T-cell (primary cell): ENCODE data around the gene MAPK8IP3. TPM values are rescaled to one million over a fixed set of nuclear protein-coding genes. Genes with fewer than 3 reads are reported as not detected.

Experiments
- ATAC-seq, 4 experiments: fragments of 200-7000 bp in 3 of 4; fragments of 150-1000 bp in 1 of 4; cut with Tn5 transposase; replicated peaks in 1 of 4; 1 replicate in 3 of 4; 2 replicates in 1 of 4; pipeline ENCODE4 v1.10.0; 2021; ENCODE audit warnings: moderate library complexity in 3 of 4, mild to moderate bottlenecking in 2 of 4, moderate number of reproducible peaks in 1 of 4
- CTCF ChIA-PET, 2 donors: fragments of 300-600 bp; sonication (Branson Sonifier 250); formaldehyde crosslinking; loops; one replicate each; lab custom pipeline; 2022; ENCODE audit warnings: antibody characterized with exemption in 2 of 2; lab: Charles Lee
- POLR2A ChIA-PET, 2 donors: fragments of 300-600 bp; sonication (Branson Sonifier 250); formaldehyde crosslinking; loops; one replicate each; lab custom pipeline; 2022; ENCODE audit warnings: antibody characterized with exemption in 2 of 2; lab: Charles Lee
- DNase-seq, 35 experiments: peaks; one replicate each; pipeline versions ENCODE4 v3.0.0 to v3.0.0-alpha.2; 2013 to 2023
- H3K27ac ChIP-seq: one replicate; pipeline ENCODE4 v1.5.1; 2013; ENCODE audit warnings: low read length
- H3K27me3 ChIP-seq, 2 experiments: replicated peaks in 1 of 2; 1 replicate in 1 of 2; 2 replicates in 1 of 2; pipeline versions ENCODE4 v1.6.1 to v1.7.0; 2013; ENCODE audit warnings: low read length in 1 of 2, mixed read lengths in 1 of 2; ENCODE audit not compliant: control insufficient read depth in 2 of 2, insufficient read depth in 2 of 2; ENCODE audit errors: extremely low read depth in 1 of 2
- H3K36me3 ChIP-seq, 2 donors: 1 replicate in 1 of 2; 2 replicates in 1 of 2; pipeline versions ENCODE4 v1.6.1 to v1.7.0; 2013; ENCODE audit warnings: low read length in 1 of 2; ENCODE audit not compliant: control insufficient read depth in 2 of 2, insufficient read depth in 1 of 2; ENCODE audit errors: extremely low read depth in 1 of 2
- H3K4me1 ChIP-seq, 2 experiments: 1 replicate in 1 of 2; 2 replicates in 1 of 2; pipeline versions ENCODE4 v1.6.1 to v1.7.0; 2013; ENCODE audit warnings: low read length in 2 of 2, mixed read lengths in 1 of 2; ENCODE audit not compliant: insufficient read depth in 2 of 2, control insufficient read depth in 1 of 2; ENCODE audit errors: extremely low read depth in 1 of 2
- H3K4me3 ChIP-seq, 2 donors: 1 replicate in 1 of 2; 2 replicates in 1 of 2; pipeline versions ENCODE4 v1.5.1 to v1.7.0; 2013; ENCODE audit warnings: mild to moderate bottlenecking in 2 of 2, low read length in 1 of 2, moderate library complexity in 1 of 2; ENCODE audit not compliant: control insufficient read depth in 1 of 2; ENCODE audit errors: extremely low read depth in 1 of 2
- H3K9me3 ChIP-seq: 2 replicates; pipeline ENCODE4 v1.7.0; 2013
- H3K27ac Mint-ChIP-seq, 2 donors: one replicate each; pipeline ENCODE4 v1.8.0; 2020 to 2021; ENCODE audit warnings: mild to moderate bottlenecking in 2 of 2, mixed read lengths in 2 of 2
- H3K27me3 Mint-ChIP-seq, 2 donors: one replicate each; pipeline ENCODE4 v1.8.0; 2021 to 2022; ENCODE audit warnings: mixed read lengths in 2 of 2
- H3K36me3 Mint-ChIP-seq: one replicate; pipeline ENCODE4 v1.8.0; 2021; ENCODE audit warnings: mixed read lengths
- H3K4me1 Mint-ChIP-seq, 3 donors: one replicate each; pipeline ENCODE4 v1.8.0; 2020 to 2022; ENCODE audit warnings: mixed read lengths in 3 of 3, mild to moderate bottlenecking in 1 of 3
- H3K4me3 Mint-ChIP-seq, 3 donors: one replicate each; pipeline ENCODE4 v1.8.0; 2020 to 2022; ENCODE audit warnings: mild to moderate bottlenecking in 3 of 3, mixed read lengths in 3 of 3, moderate library complexity in 3 of 3
- H3K9me3 Mint-ChIP-seq, 3 donors: one replicate each; pipeline ENCODE4 v1.8.0; 2020 to 2022; ENCODE audit warnings: mixed read lengths in 3 of 3
- WGBS: methylation state at CpG from one replicate; pipeline ENCODE4 v1.1.5; 2013; ENCODE audit warnings: missing lambda C conversion rate; ENCODE audit not compliant: insufficient coverage; 5-methylcytosine and 5-hydroxymethylcytosine counted together
- total RNA-seq, 35 experiments: library from RNA in 6 of 35; stranded (reverse) in 6 of 35; fragments of 120-200 nt in 1 of 35; gene quantifications; one replicate each; pipeline versions ENCODE4 v1.2.1 to v1.2.4 and lab custom pipeline; 2013 to 2026

Gene MAPK8IP3
- total RNA-seq, 5 donors from 2014 or later (not counting 1 experiment from before 2014, with no cell fraction given): 216 to 309 (median 290) TPM

- POLR2A ChIA-PET: no interaction called here
- Mint-ChIP-seq H3K4me3 (peak within 1 kb of the TSS; percentile 94 to 98 (median 97)), H3K27ac (peak within 1 kb of the TSS; percentile 95 to 97), H3K27me3 (no peaks in the 10 kb centered on the region), H3K36me3 (peaks cover under 1% of the 10 kb centered on the region), H3K4me1 (peaks cover 17 to 24% (median 18%) of the 10 kb centered on the region in 3 donors), H3K9me3 (no peaks in the 10 kb centered on the region)
- Histone ChIP-seq H3K36me3 (peaks cover 17 to 29% of the 10 kb centered on the region in 2 donors), H3K4me3 (peak within 1 kb of the TSS; percentile 67 to 79), H3K4me1 (peaks cover 4 to 45% of the 10 kb centered on the region in 2 experiments), H3K27ac (peak within 1 kb of the TSS; percentile 54), H3K27me3 (no peaks in the 10 kb centered on the region), H3K9me3 (no peaks in the 10 kb centered on the region)
- ATAC-seq (peak; percentile 53 to 65 (median 58)), DNase-seq (peak; percentile 41 to 85 (median 67))
- WGBS: under 1% methylated on average over 108 of the region's 108 CpGs
- CTCF ChIA-PET: interaction anchor here in 1 of 2 donors (0.6 to 2.2 kb wide), 4 partner anchors 9 to 909 kb away, joined by 3 to 12 read pairs (median 6); partner anchors contain the start of genes KCTD5, NUBP2 and SPSB3
These were observed 67.1 kb downstream of the MAPK8IP3 start, which contains the start of gene MRPS34 for GRCh38 chr16:1772908-1773702. TSS of gene MRPS34 (minus strand) at chr16:1773134. CDS start at chr16:1773119, 15 bp downstream.

DNA sequence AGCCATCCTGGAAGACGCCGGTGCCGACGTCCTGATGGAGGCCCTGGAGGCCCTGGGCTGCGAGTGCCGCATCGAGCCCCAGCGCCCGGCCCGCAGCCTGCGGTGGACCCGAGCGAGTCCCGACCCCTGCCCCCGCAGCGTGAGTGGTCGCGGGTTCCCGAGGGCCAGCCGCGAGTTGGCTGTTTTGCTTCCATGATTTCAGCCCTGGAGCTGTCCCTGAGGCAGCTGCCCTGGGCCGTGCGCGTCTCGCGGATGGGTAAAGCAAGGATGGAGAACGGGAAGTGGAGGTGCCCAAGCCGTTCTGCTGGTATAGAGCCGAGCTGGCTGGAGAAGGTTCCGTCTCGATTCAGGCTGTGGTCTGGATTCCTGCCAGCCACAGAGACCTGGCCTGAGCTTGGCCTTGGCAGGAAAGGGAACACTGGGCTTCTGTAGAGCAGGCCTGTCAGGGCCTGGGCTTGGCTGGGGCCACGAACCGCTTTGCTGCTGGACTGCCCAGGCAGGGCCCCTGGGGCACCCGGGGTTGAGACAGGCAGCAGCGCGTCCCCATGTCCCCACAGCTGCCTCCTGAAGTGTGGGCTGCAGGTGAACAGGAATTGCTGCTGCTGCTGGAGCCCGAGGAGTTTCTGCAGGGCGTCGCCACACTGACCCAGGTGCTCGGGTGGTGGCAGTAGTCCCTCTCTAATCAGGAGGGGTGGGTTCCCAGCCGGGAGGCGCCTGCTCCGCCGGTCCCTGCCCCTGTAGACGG is 67.9 kb downstream of the MAPK8IP3 start:
- Mint-ChIP-seq H3K36me3 (no peaks in the 10 kb centered on the region), H3K27me3 (no peaks in the 10 kb centered on the region), H3K4me3 (peak overlapping the region; percentile 94 to 98 (median 97)), H3K27ac (peak overlapping the region; percentile 70 to 71), H3K9me3 (no peaks in the 10 kb centered on the region), H3K4me1 (peaks cover 17 to 24% (median 18%) of the 10 kb centered on the region in 3 donors)
- H3K27ac ChIP-seq: peak overlapping the region; percentile 34
- H3K27me3 ChIP-seq: no peaks in the 10 kb centered on the region
- peak in 2 of 35 experiments; percentile 39 for DNase-seq
- H3K36me3 ChIP-seq: peaks cover 18 to 33% of the 10 kb centered on the region in 2 donors
- H3K4me3 ChIP-seq: peak overlapping the region; percentile 67 to 79
- ChIA-PET POLR2A (no interaction called here), CTCF (interaction anchor here in 1 of 2 donors (1.8 kb wide), 1 partner anchor 9 kb away, joined by 7 read pairs; the partner anchor contains the start of genes NUBP2 and SPSB3)
- ATAC-seq: peak; percentile 1 to 20 (median 2)
- H3K9me3 ChIP-seq: no peaks in the 10 kb centered on the region
- peaks cover 4 to 48% of the 10 kb centered on the region in 2 experiments for H3K4me1 ChIP-seq
- WGBS: 18% methylated on average over 45 of the region's 45 CpGs

- 95% methylated on average over 6 of the region's 7 CpGs for WGBS
- CTCF ChIA-PET: interaction anchor here in 1 of 2 donors (1.8 kb wide), 1 partner anchor 8 kb away, joined by 7 read pairs; the partner anchor contains the start of genes NUBP2 and SPSB3
- Mint-ChIP-seq H3K4me1 (peaks cover 17 to 27% (median 18%) of the 10 kb centered on the region in 3 donors), H3K27me3 (no peaks in the 10 kb centered on the region), H3K4me3 (peak overlapping the region in 2 of 3 donors; percentile 94 to 97), H3K27ac (no peak overlapping the region), H3K9me3 (no peaks in the 10 kb centered on the region), H3K36me3 (no peaks in the 10 kb centered on the region)
- peak overlapping the region in 1 of 2 donors; percentile 79 for H3K4me3 ChIP-seq
- H3K9me3 ChIP-seq: no peaks in the 10 kb centered on the region
- ATAC-seq (no peak), DNase-seq (no peak)
- peaks cover 4 to 53% of the 10 kb centered on the region in 2 experiments for H3K4me1 ChIP-seq
- POLR2A ChIA-PET: no interaction called here
- no peak overlapping the region for H3K27ac ChIP-seq
- H3K36me3 ChIP-seq: peaks cover 19 to 35% of the 10 kb centered on the region in 2 donors
- H3K27me3 ChIP-seq: no peaks in the 10 kb centered on the region
These were observed 68.4 kb downstream of the MAPK8IP3 start for GRCh38 chr16:1774448-1774780.

DNA sequence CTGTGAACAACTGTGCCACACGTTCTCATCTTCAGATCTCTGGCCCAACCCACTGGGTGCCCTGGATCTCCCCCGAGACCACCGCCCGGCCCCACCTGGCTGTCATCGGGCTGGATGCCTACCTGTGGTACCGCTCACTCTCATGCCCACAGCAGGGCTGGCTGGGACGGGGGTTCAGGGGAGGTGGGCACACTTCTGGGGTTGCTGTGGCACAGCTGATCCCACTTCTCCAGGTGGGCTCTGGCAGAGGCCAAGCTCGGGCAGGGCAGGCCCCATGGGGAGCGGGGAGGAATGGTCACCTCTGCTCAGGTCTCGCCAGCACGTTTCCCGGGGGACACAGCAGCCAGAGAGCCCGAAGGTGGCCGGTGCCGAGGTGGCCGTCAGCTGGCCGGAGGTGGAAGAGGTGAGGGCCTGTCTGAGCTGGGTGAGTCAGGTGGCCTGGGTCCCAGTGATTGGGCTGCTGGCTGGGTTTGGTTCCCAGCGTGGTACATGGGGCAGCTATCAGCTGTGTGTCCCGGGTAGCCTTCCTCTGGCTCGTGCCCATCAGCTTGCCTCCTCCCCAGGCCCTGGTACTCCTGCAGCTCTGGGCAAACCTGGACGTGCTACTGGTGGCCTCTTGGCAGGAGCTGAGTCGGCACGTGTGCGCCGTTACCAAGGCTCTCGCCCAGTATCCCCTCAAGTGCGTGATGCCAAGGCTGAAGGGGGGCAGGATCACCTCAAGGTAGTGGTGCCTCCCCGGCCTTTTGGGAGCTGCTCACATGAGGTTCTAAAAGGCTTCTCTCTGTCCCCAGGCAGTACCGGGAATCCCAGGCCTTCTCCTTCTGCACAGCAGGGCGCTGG is 69.2 kb downstream of the MAPK8IP3 start:
- no peaks in the 10 kb centered on the region for H3K36me3 Mint-ChIP-seq
- H3K4me1 Mint-ChIP-seq: peaks cover 13 to 24% (median 15%) of the 10 kb centered on the region in 3 donors
- peaks cover 4 to 54% of the 10 kb centered on the region in 2 experiments for H3K4me1 ChIP-seq
- no peaks in the 10 kb centered on the region for H3K9me3 Mint-ChIP-seq
- POLR2A ChIA-PET: no interaction called here
- no peak overlapping the region for H3K4me3 ChIP-seq
- no peaks in the 10 kb centered on the region for H3K27me3 ChIP-seq
- H3K27ac Mint-ChIP-seq: peak overlapping the region; percentile 16 to 23
- 97% methylated on average over 29 of the region's 30 CpGs for WGBS
- DNase-seq: no peak
- H3K4me3 Mint-ChIP-seq: peak overlapping the region; percentile 66 to 97 (median 94)
- H3K9me3 ChIP-seq: no peaks in the 10 kb centered on the region
- peaks cover 19 to 38% of the 10 kb centered on the region in 2 donors for H3K36me3 ChIP-seq
- H3K27me3 Mint-ChIP-seq: no peaks in the 10 kb centered on the region
- CTCF ChIA-PET: interaction anchor here in 1 of 2 donors (1.8 kb wide), 1 partner anchor 7 kb away, joined by 7 read pairs; the partner anchor contains the start of genes NUBP2 and SPSB3
- no peak overlapping the region for H3K27ac ChIP-seq
- no peak for ATAC-seq

GRCh38 chr16:1775846-1776671 is 70.1 kb downstream of the MAPK8IP3 start:
- no peaks in the 10 kb centered on the region for H3K9me3 ChIP-seq
- peaks cover 4 to 53% of the 10 kb centered on the region in 2 experiments for H3K4me1 ChIP-seq
- no peaks in the 10 kb centered on the region for H3K9me3 Mint-ChIP-seq
- H3K27ac ChIP-seq: no peak overlapping the region
- WGBS: 91% methylated on average over 23 of the region's 28 CpGs
- ATAC-seq (no peak), DNase-seq (no peak)
- H3K4me1 Mint-ChIP-seq: peaks cover 12 to 29% (median 20%) of the 10 kb centered on the region in 3 donors
- ChIA-PET POLR2A (no interaction called here), CTCF (no interaction called here)
- H3K4me3 Mint-ChIP-seq: peak overlapping the region in 2 of 3 donors; percentile 34 to 97
- no peak overlapping the region for H3K27ac Mint-ChIP-seq
- no peaks in the 10 kb centered on the region for H3K27me3 ChIP-seq
- peaks cover 21 to 37% of the 10 kb centered on the region in 2 donors for H3K36me3 ChIP-seq
- no peaks in the 10 kb centered on the region for H3K36me3 Mint-ChIP-seq
- H3K27me3 Mint-ChIP-seq: no peaks in the 10 kb centered on the region
- no peak overlapping the region for H3K4me3 ChIP-seq
